H9 (cell line): Measurements from ENCODE around the gene OPALIN. TPM values are rescaled to one million over a fixed set of nuclear protein-coding genes. Genes with fewer than 3 reads are reported as not detected.

Source experiments
- DNase-seq: peaks from one replicate; pipeline ENCODE4 v3.0.0-alpha.2; 2017
- H2AFZ ChIP-seq: one replicate; pipeline ENCODE4 v1.6.1; 2013; ENCODE audit warnings: mild to moderate bottlenecking, low read length, control low read depth, moderate library complexity
- H2AK5ac ChIP-seq: 2 replicates; pipeline ENCODE4 v1.6.1; 2013; ENCODE audit warnings: low read length, control low read depth, mixed read lengths; ENCODE audit not compliant: insufficient read length
- H2BK120ac ChIP-seq: one replicate; pipeline ENCODE4 v1.6.1; 2013; ENCODE audit warnings: low read depth, mild to moderate bottlenecking, low read length, control low read depth, inconsistent platforms; ENCODE audit not compliant: poor library complexity, severe bottlenecking
- H2BK12ac ChIP-seq: 2 replicates; pipeline ENCODE4 v1.6.1; 2013; ENCODE audit warnings: low read length, control low read depth, mixed read lengths, low read depth; ENCODE audit not compliant: insufficient read length
- H2BK15ac ChIP-seq: 2 replicates; pipeline ENCODE4 v1.6.1; 2013; ENCODE audit warnings: low read depth, low read length, control low read depth
- H2BK20ac ChIP-seq: one replicate; pipeline ENCODE4 v1.6.1; 2013; ENCODE audit warnings: low read depth, mild to moderate bottlenecking, low read length, control low read depth, inconsistent platforms; ENCODE audit not compliant: poor library complexity, severe bottlenecking
- H2BK5ac ChIP-seq: 2 replicates; pipeline ENCODE4 v1.6.1; 2013; ENCODE audit warnings: low read length, control low read depth, mixed read lengths; ENCODE audit not compliant: insufficient read length
- H3K14ac ChIP-seq: 2 replicates; pipeline ENCODE4 v1.6.1; 2013; ENCODE audit warnings: low read length, control low read depth; ENCODE audit not compliant: insufficient read depth
- H3K18ac ChIP-seq: 2 replicates; pipeline ENCODE4 v1.6.1; 2013; ENCODE audit warnings: low read depth, mild to moderate bottlenecking, mixed read lengths, low read length, control low read depth; ENCODE audit not compliant: insufficient read length
- H3K23ac ChIP-seq: 2 replicates; pipeline ENCODE4 v1.6.1; 2013; ENCODE audit warnings: low read length, control low read depth, mixed read lengths, low read depth; ENCODE audit not compliant: insufficient read length
- H3K23me2 ChIP-seq: 2 replicates; pipeline ENCODE4 v1.6.1; 2013; ENCODE audit warnings: low read depth, mild to moderate bottlenecking, mixed read lengths, low read length, control low read depth; ENCODE audit not compliant: insufficient read length, poor library complexity, severe bottlenecking
- H3K27ac ChIP-seq: 2 replicates; pipeline ENCODE4 v1.5.1; 2013; ENCODE audit warnings: low read length, control low read depth, mixed read lengths, low read depth; ENCODE audit not compliant: insufficient read length
- H3K27me3 ChIP-seq: 2 replicates; pipeline ENCODE4 v1.6.1; 2013; ENCODE audit warnings: low read length, control low read depth, inconsistent platforms; ENCODE audit not compliant: insufficient read depth
- H3K4ac ChIP-seq: 2 replicates; pipeline ENCODE4 v1.6.1; 2013; ENCODE audit warnings: low read depth, mild to moderate bottlenecking, control low read depth, inconsistent platforms, low read length, moderate library complexity
- H3K4me1 ChIP-seq: 2 replicates; pipeline ENCODE4 v1.6.1; 2013; ENCODE audit warnings: low read length, control low read depth, inconsistent platforms; ENCODE audit not compliant: insufficient read depth
- H3K4me2 ChIP-seq: 2 replicates; pipeline ENCODE4 v1.6.1; 2013; ENCODE audit warnings: low read length, control low read depth, mixed read lengths; ENCODE audit not compliant: insufficient read length, insufficient read depth
- H3K56ac ChIP-seq: 2 replicates; pipeline ENCODE4 v1.6.1; 2013; ENCODE audit warnings: low read depth, mild to moderate bottlenecking, mixed read lengths, low read length, control low read depth; ENCODE audit not compliant: insufficient read length
- H3K79me1 ChIP-seq: 2 replicates; pipeline ENCODE4 v1.6.1; 2013; ENCODE audit warnings: low read depth, mild to moderate bottlenecking, moderate library complexity, low read length, control low read depth, inconsistent platforms; ENCODE audit not compliant: insufficient read depth, poor library complexity, severe bottlenecking
- H3K79me2 ChIP-seq: 2 replicates; pipeline ENCODE4 v1.6.1; 2013; ENCODE audit warnings: low read length, control low read depth, inconsistent platforms; ENCODE audit not compliant: insufficient read depth
- H3K9ac ChIP-seq: 2 replicates; pipeline ENCODE4 v1.6.1; 2013; ENCODE audit warnings: low read length, control low read depth, mixed read lengths; ENCODE audit not compliant: insufficient read length; ENCODE audit errors: extremely low read depth
- H3K9me3 ChIP-seq: one replicate; pipeline ENCODE4 v1.6.1; 2013; ENCODE audit warnings: low read depth, low read length, inconsistent platforms; ENCODE audit not compliant: control insufficient read depth
- H3T11ph ChIP-seq: one replicate; pipeline ENCODE4 v1.6.1; 2013; ENCODE audit warnings: mild to moderate bottlenecking, low read length, control low read depth, inconsistent platforms
- H4K20me1 ChIP-seq: one replicate; pipeline ENCODE4 v1.6.1; 2013; ENCODE audit not compliant: control insufficient read depth, insufficient read length, insufficient read depth
- H4K5ac ChIP-seq: 2 replicates; pipeline ENCODE4 v1.6.1; 2013; ENCODE audit warnings: low read depth, mild to moderate bottlenecking, mixed read lengths, low read length, control low read depth; ENCODE audit not compliant: insufficient read length
- H4K8ac ChIP-seq: replicated peaks from 2 replicates; pipeline ENCODE4 v1.6.1; 2013; ENCODE audit warnings: low read length, control low read depth, mixed read lengths, low read depth; ENCODE audit not compliant: insufficient read length
- H4K91ac ChIP-seq: 2 replicates; pipeline ENCODE4 v1.6.1; 2013; ENCODE audit warnings: low read depth, mild to moderate bottlenecking, moderate library complexity, mixed read lengths, low read length, control low read depth; ENCODE audit not compliant: insufficient read length
- H3K27ac Mint-ChIP-seq, 3 experiments: 2 replicates in 2 of 3; 3 replicates in 1 of 3; pipeline ENCODE4 v1.8.0; 2020 to 2021; ENCODE audit warnings: mixed read lengths in 3 of 3, mild to moderate bottlenecking in 1 of 3, moderate library complexity in 1 of 3
- H3K27me3 Mint-ChIP-seq: 2 replicates; pipeline ENCODE4 v1.8.0; 2021; ENCODE audit warnings: low read depth, mild to moderate bottlenecking, moderate library complexity, mixed read lengths
- H3K36me3 Mint-ChIP-seq, 3 experiments: 2 replicates in 2 of 3; 3 replicates in 1 of 3; pipeline ENCODE4 v1.8.0; 2020 to 2021; ENCODE audit warnings: low read depth in 3 of 3, mixed read lengths in 3 of 3; ENCODE audit not compliant: insufficient read depth in 1 of 3
- H3K4me1 Mint-ChIP-seq, 2 experiments: 2 replicates each; pipeline ENCODE4 v1.8.0; 2020; ENCODE audit warnings: mixed read lengths in 2 of 2
- H3K4me3 Mint-ChIP-seq, 2 experiments: 2 replicates in 1 of 2; 3 replicates in 1 of 2; pipeline ENCODE4 v1.8.0; 2020 to 2021; ENCODE audit warnings: mild to moderate bottlenecking in 2 of 2, mixed read lengths in 2 of 2, moderate library complexity in 1 of 2
- H3K9me3 Mint-ChIP-seq, 2 experiments: 2 replicates in 1 of 2; 3 replicates in 1 of 2; pipeline ENCODE4 v1.8.0; 2020; ENCODE audit warnings: mild to moderate bottlenecking in 2 of 2, mixed read lengths in 2 of 2, moderate library complexity in 1 of 2
- WGBS: extraction: QIAGEN DNeasy Blood & Tissue Kit; methylation state at CpG from one replicate; pipeline ENCODE4 v1.1.7; 2013; ENCODE audit warnings: missing lambda C conversion rate, low lambda C conversion rate, mixed read lengths; ENCODE audit not compliant: insufficient read length; ENCODE audit errors: extremely low coverage; 5-methylcytosine and 5-hydroxymethylcytosine counted together
- total RNA-seq: library from RNA; stranded (reverse); gene quantifications from 2 replicates; pipeline ENCODE4 v1.2.1, GENCODE V29; 2021
- TF ChIP-seq, protein P1 (sequence below): fragments of 200-600 bp; sonication (generic); conservative IDR thresholded peaks from 3 replicates; pipeline ENCODE4 v1.8.0; 2021; ENCODE audit warnings: antibody characterized with exemption, mild to moderate bottlenecking

OPALIN gene
- total RNA-seq, 1 experiment from 2014 or later: not detected

DNA sequence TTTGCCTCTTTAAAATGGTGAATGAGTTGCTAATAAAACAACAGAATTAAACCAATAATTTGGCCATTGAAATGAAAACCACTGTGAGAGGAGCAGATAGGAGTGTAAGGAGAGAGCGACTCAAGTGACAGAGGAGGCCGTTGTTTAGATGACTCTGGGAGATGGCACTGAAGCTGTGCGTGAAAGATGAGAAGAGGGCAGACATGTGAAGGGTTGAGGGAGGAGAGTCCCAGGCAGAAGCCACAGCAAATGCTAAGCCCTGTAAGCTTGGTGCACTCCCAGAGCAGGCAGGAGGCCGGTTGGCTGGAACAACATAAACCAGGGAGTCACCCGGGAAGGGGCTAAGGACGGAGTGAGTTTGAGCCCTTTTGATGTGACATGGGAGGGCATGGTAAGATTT is 814 bp upstream of the OPALIN start:
- no peaks in the 10 kb centered on the region for H3K9me3 Mint-ChIP-seq
- Histone ChIP-seq H3K23me2 (no peaks in the 10 kb centered on the region), H3K56ac (no peak overlapping the region), H2BK5ac (no peak overlapping the region), H3K79me1 (no peaks in the 10 kb centered on the region), H3K4ac (no peak overlapping the region), H2BK20ac (no peak overlapping the region), H3K27ac (no peak overlapping the region), H3K14ac (no peak overlapping the region), H3K9ac (no peak overlapping the region), H2AK5ac (no peak overlapping the region), H2BK12ac (no peak overlapping the region), H3K4me2 (no peak overlapping the region), H3K18ac (no peak overlapping the region), H2BK15ac (no peak overlapping the region), H3T11ph (no peak overlapping the region), H3K23ac (no peak overlapping the region), H3K79me2 (no peaks in the 10 kb centered on the region), H4K5ac (no peak overlapping the region), H3K4me1 (no peaks in the 10 kb centered on the region), H4K8ac (no peak overlapping the region), H3K27me3 (no peaks in the 10 kb centered on the region; the same call in 1 of the 2 replicates), H2AFZ (no peak overlapping the region), H4K91ac (no peak overlapping the region), H2BK120ac (no peak overlapping the region), H3K9me3 (no peaks in the 10 kb centered on the region), H4K20me1 (no peaks in the 10 kb centered on the region)
- H3K36me3 Mint-ChIP-seq: no peaks in the 10 kb centered on the region
- peaks cover 0 to 3% of the 10 kb centered on the region in 2 experiments; a peak in 2 of 4 replicates for H3K4me1 Mint-ChIP-seq
- DNase-seq: no peak
- peaks cover 8% of the 10 kb centered on the region for H3K27me3 Mint-ChIP-seq
- TF ChIP-seq, protein P1, sequence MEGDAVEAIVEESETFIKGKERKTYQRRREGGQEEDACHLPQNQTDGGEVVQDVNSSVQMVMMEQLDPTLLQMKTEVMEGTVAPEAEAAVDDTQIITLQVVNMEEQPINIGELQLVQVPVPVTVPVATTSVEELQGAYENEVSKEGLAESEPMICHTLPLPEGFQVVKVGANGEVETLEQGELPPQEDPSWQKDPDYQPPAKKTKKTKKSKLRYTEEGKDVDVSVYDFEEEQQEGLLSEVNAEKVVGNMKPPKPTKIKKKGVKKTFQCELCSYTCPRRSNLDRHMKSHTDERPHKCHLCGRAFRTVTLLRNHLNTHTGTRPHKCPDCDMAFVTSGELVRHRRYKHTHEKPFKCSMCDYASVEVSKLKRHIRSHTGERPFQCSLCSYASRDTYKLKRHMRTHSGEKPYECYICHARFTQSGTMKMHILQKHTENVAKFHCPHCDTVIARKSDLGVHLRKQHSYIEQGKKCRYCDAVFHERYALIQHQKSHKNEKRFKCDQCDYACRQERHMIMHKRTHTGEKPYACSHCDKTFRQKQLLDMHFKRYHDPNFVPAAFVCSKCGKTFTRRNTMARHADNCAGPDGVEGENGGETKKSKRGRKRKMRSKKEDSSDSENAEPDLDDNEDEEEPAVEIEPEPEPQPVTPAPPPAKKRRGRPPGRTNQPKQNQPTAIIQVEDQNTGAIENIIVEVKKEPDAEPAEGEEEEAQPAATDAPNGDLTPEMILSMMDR: no peak
- H3K27ac Mint-ChIP-seq: no peak overlapping the region
- WGBS: no CpG with 5 or more reads among the region's 6 CpGs
- H3K4me3 Mint-ChIP-seq: no peak overlapping the region
